ENCODE data around the gene ART4. TPM values are rescaled to one million over a fixed set of nuclear protein-coding genes. Genes with fewer than 3 reads are reported as not detected.

ART4 gene, protein sequence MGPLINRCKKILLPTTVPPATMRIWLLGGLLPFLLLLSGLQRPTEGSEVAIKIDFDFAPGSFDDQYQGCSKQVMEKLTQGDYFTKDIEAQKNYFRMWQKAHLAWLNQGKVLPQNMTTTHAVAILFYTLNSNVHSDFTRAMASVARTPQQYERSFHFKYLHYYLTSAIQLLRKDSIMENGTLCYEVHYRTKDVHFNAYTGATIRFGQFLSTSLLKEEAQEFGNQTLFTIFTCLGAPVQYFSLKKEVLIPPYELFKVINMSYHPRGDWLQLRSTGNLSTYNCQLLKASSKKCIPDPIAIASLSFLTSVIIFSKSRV
- 1 to 10 TPM in 3 of 6 donors, under 1 TPM in 3; 0.25 to 7.2 (median 1.1) TPM for total RNA-seq
- under 1 TPM; 0.38 to 0.63 TPM for polyA plus RNA-seq

- Histone ChIP-seq H3K27ac (peak within 1 kb of the TSS; percentile 9 to 82 (median 44)), H3K27me3 (no peaks in the 10 kb centered on the region), H3K36me3 (no peaks in the 10 kb centered on the region), H3K9me3 (no peaks in the 10 kb centered on the region), H3K4me3 (peak within 1 kb of the TSS in 1 of 4 donors; percentile 8), H3K4me1 (peaks cover 32 to 56% (median 44%) of the 10 kb centered on the region in 3 donors)
- TF ChIP-seq, protein P1, sequence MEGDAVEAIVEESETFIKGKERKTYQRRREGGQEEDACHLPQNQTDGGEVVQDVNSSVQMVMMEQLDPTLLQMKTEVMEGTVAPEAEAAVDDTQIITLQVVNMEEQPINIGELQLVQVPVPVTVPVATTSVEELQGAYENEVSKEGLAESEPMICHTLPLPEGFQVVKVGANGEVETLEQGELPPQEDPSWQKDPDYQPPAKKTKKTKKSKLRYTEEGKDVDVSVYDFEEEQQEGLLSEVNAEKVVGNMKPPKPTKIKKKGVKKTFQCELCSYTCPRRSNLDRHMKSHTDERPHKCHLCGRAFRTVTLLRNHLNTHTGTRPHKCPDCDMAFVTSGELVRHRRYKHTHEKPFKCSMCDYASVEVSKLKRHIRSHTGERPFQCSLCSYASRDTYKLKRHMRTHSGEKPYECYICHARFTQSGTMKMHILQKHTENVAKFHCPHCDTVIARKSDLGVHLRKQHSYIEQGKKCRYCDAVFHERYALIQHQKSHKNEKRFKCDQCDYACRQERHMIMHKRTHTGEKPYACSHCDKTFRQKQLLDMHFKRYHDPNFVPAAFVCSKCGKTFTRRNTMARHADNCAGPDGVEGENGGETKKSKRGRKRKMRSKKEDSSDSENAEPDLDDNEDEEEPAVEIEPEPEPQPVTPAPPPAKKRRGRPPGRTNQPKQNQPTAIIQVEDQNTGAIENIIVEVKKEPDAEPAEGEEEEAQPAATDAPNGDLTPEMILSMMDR (IDR thresholded peaks at IDR 0.05), result no peak
- peak in 2 of 4 donors; percentile 14 to 23 for ATAC-seq
- peak in 3 of 6 donors; percentile 32 to 57 (median 44) for DNase-seq
- FAIRE-seq, result no peak
- intact Hi-C loops (cut with DNase I), result loop anchor here in 1 of 3 donors (10.0 kb wide), 1 partner anchor 81 kb away; no protein-coding TSS in a partner anchor
- 32 to 33% methylated on average over 10 of the region's 10 CpGs for WGBS, 2 donors
Observed at GRCh38 chr12:14843425-14843887, at the start of gene ART4. ART4 (minus strand) TSS chr12:14843526; CDS start chr12:14843113, 413 bp downstream.

DNA sequence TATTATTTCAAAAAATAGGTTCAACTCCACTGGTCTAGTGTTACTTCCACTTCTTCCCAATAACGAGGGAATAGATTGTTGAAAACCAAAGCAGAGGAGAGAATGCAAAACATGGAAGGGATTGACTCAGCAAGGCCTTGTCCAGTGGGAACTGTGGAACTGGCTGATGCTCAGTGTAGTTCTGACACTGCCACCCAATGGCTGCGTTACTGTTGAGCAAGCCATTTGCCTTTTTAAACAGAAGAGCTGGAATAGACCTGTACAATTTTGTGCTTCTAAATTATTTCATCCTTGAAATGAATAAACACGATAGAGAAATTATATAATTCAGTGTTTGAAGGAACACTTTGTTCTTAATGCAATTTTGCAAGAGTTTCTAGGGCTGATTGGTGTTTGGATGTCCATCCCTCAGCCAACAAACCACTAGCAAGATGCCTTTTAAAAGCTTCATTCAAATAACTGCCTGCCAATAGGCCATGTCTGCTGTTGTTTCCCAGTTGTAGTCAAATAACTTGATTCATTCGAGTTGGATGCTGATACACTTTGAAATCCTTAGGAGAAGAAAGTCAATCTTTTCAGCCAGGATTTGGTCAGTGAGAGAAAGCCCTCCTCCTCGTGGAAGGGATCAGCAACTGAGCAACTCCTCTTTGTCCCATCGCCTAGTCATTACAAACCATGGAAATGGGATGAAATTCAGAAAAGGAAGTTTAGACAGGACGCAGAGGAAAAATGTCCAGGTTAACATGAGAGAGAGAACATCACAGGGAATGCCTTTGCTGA, 49.6 kb upstream of the ART4 start:
- peak in 3 of 4 donors; percentile 74 to 78 (median 76) for ATAC-seq
- Histone ChIP-seq H3K4me3 (no peak overlapping the region), H3K27me3 (no peaks in the 10 kb centered on the region), H3K27ac (peak overlapping the region in 2 of 4 donors; percentile 30 to 39), H3K36me3 (no peaks in the 10 kb centered on the region), H3K4me1 (peaks cover 0 to 10% (median 0%) of the 10 kb centered on the region in 3 donors), H3K9me3 (no peaks in the 10 kb centered on the region)
- TF ChIP-seq, protein P1 (IDR thresholded peaks at IDR 0.05), result no peak
- DNase-seq, result no peak
- no peak for FAIRE-seq
- intact Hi-C loops (cut with DNase I), result no loop called here
- WGBS, 2 donors, result 61 to 67% methylated on average over 7 of the region's 7 CpGs

GRCh38 chr12:14890701-14891100, 47.4 kb upstream of the ART4 start:
- TF ChIP-seq, protein P1 (IDR thresholded peaks at IDR 0.05), result no peak
- ATAC-seq, result no peak
- intact Hi-C loops (cut with DNase I), result no loop called here

GRCh38 chr12:14886271-14886670, 42.9 kb upstream of the ART4 start:
- ATAC-seq (peak in 1 of 4 donors; percentile 19), DNase-seq (no peak), FAIRE-seq (no peak)
- TF ChIP-seq, protein P1 (IDR thresholded peaks at IDR 0.05), result no peak
- intact Hi-C loops (cut with DNase I), result no loop called here
- Histone ChIP-seq H3K9me3 (no peaks in the 10 kb centered on the region), H3K4me3 (no peak overlapping the region), H3K4me1 (peaks cover 0 to 6% (median 0%) of the 10 kb centered on the region in 3 donors), H3K27me3 (no peaks in the 10 kb centered on the region), H3K36me3 (no peaks in the 10 kb centered on the region), H3K27ac (peak overlapping the region in 1 of 4 donors; percentile 5)
- 54 to 55% methylated on average over 6 of the region's 6 CpGs for WGBS, 2 donors

More at GRCh38 chr12:14890701-14891100, 47.4 kb upstream of the ART4 start:
- FAIRE-seq, result no peak
- Histone ChIP-seq H3K27me3 (no peaks in the 10 kb centered on the region), H3K4me3 (no peak overlapping the region), H3K27ac (no peak overlapping the region), H3K9me3 (no peaks in the 10 kb centered on the region), H3K4me1 (peaks cover 0 to 12% (median 0%) of the 10 kb centered on the region in 3 donors), H3K36me3 (no peaks in the 10 kb centered on the region)
- DNase-seq, result no peak
- whole genome bisulfite sequencing, 2 donors, result 83 to 94% methylated on average over 5 of the region's 5 CpGs

Measured in pancreas (tissue), 10 donors.